ENCODE data around the gene MKRN1.

- TF ChIP-seq EZH2 (IDR thresholded peaks at IDR 0.05; ENCODE audit: low read depth), result no peak
- TF ChIP-seq CTCF (conservative IDR thresholded peaks at IDR 0.05), result no peak
Measured at GRCh38 chr7:140423501-140423900, 55.8 kb downstream of the MKRN1 start.
